ENCODE measurements around the gene DCLK1. TPM values are rescaled to one million over a fixed set of nuclear protein-coding genes. Genes with fewer than 3 reads are reported as not detected.

Gene DCLK1
- total RNA-seq, 2 experiments from 2014 or later = not detected

DNA sequence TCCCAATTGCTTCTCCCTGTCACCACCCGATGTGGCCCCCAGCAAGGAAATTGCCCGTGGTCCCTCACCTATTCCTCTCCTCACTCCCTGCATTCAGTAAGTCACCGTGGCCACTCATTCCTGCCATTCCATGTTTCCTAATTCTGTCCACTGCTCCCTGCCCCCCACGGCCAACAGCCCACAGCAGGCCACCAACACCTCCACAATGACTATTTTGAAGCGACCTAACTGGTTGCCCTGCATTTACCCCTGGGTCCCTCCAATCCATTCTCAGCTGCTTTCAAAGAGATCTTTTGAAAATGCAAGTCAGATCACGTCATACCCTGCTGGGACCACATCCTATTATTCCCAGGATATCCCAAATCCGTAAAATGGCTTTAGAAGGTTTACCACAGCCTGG lies 210.4 kb downstream of the DCLK1 start:
- Mint-ChIP-seq H3K36me3 (ENCODE audit: low read depth) (no peaks in the 10 kb centered on the region), H3K27me3 (no peaks in the 10 kb centered on the region), H3K27ac (no peak overlapping the region), H3K9me3 (no peaks in the 10 kb centered on the region), H3K4me1 (ENCODE audit: low read depth) (no peaks in the 10 kb centered on the region), H3K4me3 (no peak overlapping the region)
- CTCF ChIA-PET = no interaction called here
- POLR2A ChIA-PET = no interaction called here
- DNase-seq (no peak), ATAC-seq (no peak)
- TF ChIP-seq CTCF (IDR thresholded peaks at IDR 0.05) = no peak
- intact Hi-C loops (cut with micrococcal nuclease) = no loop called here

DNA sequence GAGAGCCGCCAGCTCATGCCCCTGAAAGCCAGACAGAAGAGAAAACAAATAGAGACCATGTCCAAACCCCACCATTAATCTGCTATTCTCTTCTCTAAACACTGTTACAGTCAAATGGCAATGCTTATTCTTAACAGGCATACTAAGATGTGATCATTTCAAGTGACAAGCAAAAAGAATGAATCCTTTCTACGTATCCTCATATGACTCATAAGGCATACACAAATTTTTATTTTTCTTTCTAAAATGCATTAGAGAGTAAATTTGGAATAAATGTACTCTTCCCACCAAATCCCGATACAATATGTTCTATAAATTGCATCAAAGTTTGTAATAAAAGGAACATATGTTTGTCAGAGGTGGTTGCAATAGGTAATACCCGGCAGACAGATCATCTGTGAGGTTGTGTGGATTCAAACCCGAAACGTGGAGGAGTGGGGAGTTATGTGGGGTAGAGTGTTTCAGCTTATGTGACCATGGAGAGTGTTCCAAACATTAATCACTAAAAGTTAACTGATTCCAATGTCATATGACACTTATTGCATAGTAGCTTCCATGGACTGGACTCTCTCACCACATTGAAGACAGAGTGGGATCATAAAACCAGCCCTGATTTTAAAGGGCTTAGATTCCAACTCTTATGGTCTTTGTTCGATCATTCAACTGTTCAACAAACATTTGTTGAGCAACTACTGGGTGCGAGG lies 213.1 kb downstream of the DCLK1 start:
- CTCF ChIA-PET = no interaction called here
- ATAC-seq (no peak), DNase-seq (no peak)
- no peaks in the 10 kb centered on the region for H3K4me1 Mint-ChIP-seq (ENCODE audit: low read depth)
- POLR2A ChIA-PET = no interaction called here
- no peaks in the 10 kb centered on the region for H3K9me3 Mint-ChIP-seq
- no peaks in the 10 kb centered on the region for H3K36me3 Mint-ChIP-seq (ENCODE audit: low read depth)
- no peaks in the 10 kb centered on the region for H3K27me3 Mint-ChIP-seq
- no peak overlapping the region for H3K27ac Mint-ChIP-seq
- no peak for TF ChIP-seq CTCF (IDR thresholded peaks at IDR 0.05)
- no peak overlapping the region for H3K4me3 Mint-ChIP-seq
- intact Hi-C loops (cut with micrococcal nuclease) = no loop called here

DNA sequence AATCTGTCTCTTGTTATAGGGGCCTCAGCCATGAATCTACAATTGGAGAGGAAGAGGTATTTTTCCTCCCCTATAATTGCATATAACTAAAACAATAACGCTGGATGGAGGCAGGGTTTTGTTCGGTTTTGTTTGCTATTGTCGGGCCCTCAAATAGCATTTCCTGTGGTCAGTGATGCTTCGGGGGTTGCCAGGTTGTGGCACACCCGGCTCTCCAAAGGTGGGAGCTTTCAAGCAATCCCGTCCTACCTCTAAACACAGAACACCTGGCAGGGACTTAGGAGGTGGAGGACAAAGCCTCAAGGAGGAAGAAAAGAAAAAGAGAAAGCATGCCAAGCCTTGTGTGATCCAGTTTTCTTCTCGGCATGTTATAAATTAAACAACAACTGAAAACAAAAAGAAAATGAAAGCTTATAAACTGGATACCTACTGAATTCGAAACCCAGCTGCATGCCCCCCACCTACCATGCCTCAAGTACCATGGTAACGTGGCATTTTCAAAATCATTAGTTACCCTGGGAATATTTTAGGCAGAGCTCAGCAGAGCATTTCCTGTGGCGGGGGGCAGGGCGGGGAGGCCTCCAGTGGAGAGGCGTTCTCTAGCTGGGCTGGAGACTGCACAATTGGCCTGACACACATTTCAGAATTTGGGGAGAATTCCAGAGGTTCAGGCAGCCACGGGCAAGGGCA lies 213.8 kb downstream of the DCLK1 start:
- Mint-ChIP-seq H3K4me3 (no peak overlapping the region), H3K9me3 (no peaks in the 10 kb centered on the region), H3K27me3 (no peaks in the 10 kb centered on the region), H3K4me1 (ENCODE audit: low read depth) (no peaks in the 10 kb centered on the region), H3K27ac (no peak overlapping the region), H3K36me3 (ENCODE audit: low read depth) (no peaks in the 10 kb centered on the region)
- ChIA-PET POLR2A (no interaction called here), CTCF (no interaction called here)
- no peak for DNase-seq
- no peak for ATAC-seq
- TF ChIP-seq CTCF (IDR thresholded peaks at IDR 0.05) = no peak
- intact Hi-C loops (cut with micrococcal nuclease) = no loop called here

GRCh38 chr13:35916146-35916545 lies 215.0 kb downstream of the DCLK1 start:
- intact Hi-C loops (cut with micrococcal nuclease) = no loop called here
- Mint-ChIP-seq H3K27ac (no peak overlapping the region), H3K36me3 (ENCODE audit: low read depth) (no peaks in the 10 kb centered on the region), H3K27me3 (no peaks in the 10 kb centered on the region), H3K4me1 (ENCODE audit: low read depth) (no peaks in the 10 kb centered on the region), H3K9me3 (no peaks in the 10 kb centered on the region), H3K4me3 (no peak overlapping the region)
- DNase-seq (no peak), ATAC-seq (no peak)
- ChIA-PET POLR2A (no interaction called here), CTCF (interaction anchor here (1.3 kb wide), 1 partner anchor 61 kb away, joined by 3 read pairs; no protein-coding TSS in a partner anchor)
- no peak for TF ChIP-seq CTCF (IDR thresholded peaks at IDR 0.05)

DNA sequence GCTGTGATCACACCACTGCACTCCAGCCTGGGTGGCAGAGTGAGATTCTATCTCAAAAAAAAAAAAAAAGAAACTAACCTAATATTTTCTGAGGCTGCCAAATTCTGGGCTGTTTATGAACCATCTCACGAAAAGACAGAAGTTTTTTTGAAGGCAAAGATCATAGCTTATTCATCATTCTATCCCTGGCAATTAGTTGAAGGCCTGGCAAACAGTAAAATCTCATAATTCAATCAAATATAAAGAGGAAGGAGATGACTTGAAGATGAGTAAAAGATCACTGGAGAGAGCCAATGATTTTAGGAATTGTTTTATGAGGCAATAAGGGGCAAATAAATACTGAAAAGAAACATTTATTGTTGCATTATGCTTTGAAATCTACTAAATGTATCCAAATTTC lies 216.5 kb downstream of the DCLK1 start:
- no peak for TF ChIP-seq CTCF (IDR thresholded peaks at IDR 0.05)
- Mint-ChIP-seq H3K36me3 (ENCODE audit: low read depth) (no peaks in the 10 kb centered on the region), H3K27me3 (no peaks in the 10 kb centered on the region), H3K27ac (no peak overlapping the region), H3K4me1 (ENCODE audit: low read depth) (no peaks in the 10 kb centered on the region), H3K4me3 (no peak overlapping the region), H3K9me3 (no peaks in the 10 kb centered on the region)
- intact Hi-C loops (cut with micrococcal nuclease) = no loop called here
- ChIA-PET POLR2A (interaction anchor here (0.6 kb wide), 1 partner anchor 754 kb away, joined by 3 read pairs; no protein-coding TSS in a partner anchor), CTCF (interaction anchor here (1.3 kb wide), 1 partner anchor 63 kb away, joined by 3 read pairs; no protein-coding TSS in a partner anchor)
- DNase-seq (no peak), ATAC-seq (no peak)

All from activated CD8-positive, alpha-beta T cell treated with anti-CD3 and anti-CD28 coated beads for 36 hours (primary cell).